K562 (cell line): ENCODE results near the gene SLC25A26. TPM values are rescaled to one million over a fixed set of nuclear protein-coding genes. Genes with fewer than 3 reads are reported as not detected.

Experiments used
- ATAC-seq: fragments of 200-7000 bp; cut with Tn5 transposase; 3 replicates; pipeline ENCODE4 v1.9.1; 2020; ENCODE audit warnings: moderate library complexity
- BruUV-seq: library from RNA; stranded (reverse); fragments of 400-500 nt; replicated peaks from 2 replicates; lab custom pipeline; 2021; lab: Mats Ljungman, UMichigan
- CTCF ChIA-PET: fragments of 300-600 bp; formaldehyde crosslinking; extraction: SDS; loops from one replicate; lab custom pipeline; 2021; ENCODE audit warnings: low intra/inter-chr PET ratio; lab: Yijun Ruan, JAX
- POLR2A ChIA-PET: fragments of 300-600, 350-650 bp; sonication (Branson Sonifier 250); formaldehyde crosslinking; extraction: SDS; loops from one replicate; lab custom pipeline; 2021; ENCODE audit warnings: antibody characterized with exemption, inconsistent platforms; lab: Yijun Ruan, JAX
- DNase-seq, 4 experiments: peaks; one replicate each; pipeline versions ENCODE4 v3.0.0 to v3.0.0-alpha.2; 2011 to 2018; ENCODE audit warnings: low spot score in 3 of 4, mixed read lengths in 3 of 4; ENCODE audit errors: extremely low read depth in 1 of 4
- FAIRE-seq: peaks from 2 replicates; lab custom pipeline; 2011; peaks lifted over from hg19 to GRCh38; lab: Jason Lieb, UNC
- H2AFZ ChIP-seq: 2 replicates; pipeline ENCODE4 v1.6.0; 2011; ENCODE audit warnings: low read depth, low read length, control low read depth, inconsistent platforms
- H3K27ac ChIP-seq: fragments of 200-600 bp; 3 replicates; pipeline ENCODE4 v1.8.0; 2011; ENCODE audit warnings: low read depth, mild to moderate bottlenecking, control low read depth, inconsistent platforms, low read length, moderate library complexity, mixed read lengths; ENCODE audit errors: extremely low read depth
- H3K27me3 ChIP-seq, 2 experiments: fragments of 300-600 bp in 1 of 2; 2 replicates in 1 of 2; 3 replicates in 1 of 2; pipeline versions ENCODE4 v1.6.0 to v1.8.0; 2011; ENCODE audit warnings: inconsistent platforms in 2 of 2, low read length in 2 of 2, mild to moderate bottlenecking in 1 of 2, mixed read lengths in 1 of 2, moderate library complexity in 1 of 2; ENCODE audit not compliant: control insufficient read depth in 2 of 2, insufficient read depth in 2 of 2
- H3K36me3 ChIP-seq: fragments of 300-600 bp; 3 replicates; pipeline ENCODE4 v1.8.0; 2011; ENCODE audit warnings: mild to moderate bottlenecking, low read length, inconsistent platforms; ENCODE audit not compliant: control insufficient read depth, insufficient read depth
- H3K4me1 ChIP-seq, 2 experiments: fragments of 200-600 bp in 1 of 2; replicated peaks in 1 of 2; 2 replicates in 1 of 2; 3 replicates in 1 of 2; pipeline versions ENCODE4 v1.5.1 to v1.8.0; 2011; ENCODE audit warnings: inconsistent platforms in 2 of 2, low read length in 2 of 2, mild to moderate bottlenecking in 1 of 2, mixed read lengths in 1 of 2, moderate library complexity in 1 of 2; ENCODE audit not compliant: control insufficient read depth in 2 of 2, insufficient read depth in 2 of 2
- H3K4me2 ChIP-seq: 2 replicates; pipeline ENCODE4 v1.6.1; 2011; ENCODE audit warnings: low read length, control low read depth, inconsistent platforms, mixed read lengths; ENCODE audit not compliant: insufficient read depth
- H3K4me3 ChIP-seq: fragments of 200-600 bp; sonication (generic), shearing (Covaris generic); 2 replicates; pipeline ENCODE4 v1.5.1; 2016; ENCODE audit warnings: control low read depth, inconsistent platforms
- H3K79me2 ChIP-seq: fragments of 200-600 bp; 3 replicates; pipeline ENCODE4 v1.8.0; 2011; ENCODE audit warnings: low read length, inconsistent platforms; ENCODE audit not compliant: control insufficient read depth, insufficient read depth
- H3K9ac ChIP-seq, 2 experiments: 2 replicates each; pipeline versions ENCODE4 v1.6.0 to v1.6.1; 2011; ENCODE audit warnings: low read depth in 2 of 2, low read length in 2 of 2, control low read depth in 1 of 2, inconsistent platforms in 1 of 2, mild to moderate bottlenecking in 1 of 2, mixed read lengths in 1 of 2; ENCODE audit not compliant: insufficient read depth in 1 of 2
- H3K9me1 ChIP-seq: one replicate; pipeline ENCODE4 v1.6.0; 2011; ENCODE audit warnings: inconsistent platforms, mild to moderate bottlenecking, low read length, moderate library complexity; ENCODE audit not compliant: control insufficient read depth, insufficient read depth
- H3K9me3 ChIP-seq: replicated peaks from 2 replicates; pipeline ENCODE4 v1.5.1; 2011; ENCODE audit warnings: low read depth, low read length, inconsistent platforms; ENCODE audit not compliant: control insufficient read depth, insufficient read depth
- H4K20me1 ChIP-seq: replicated peaks from 2 replicates; pipeline ENCODE4 v1.6.1; 2011; ENCODE audit warnings: low read length, inconsistent platforms, mixed read lengths; ENCODE audit not compliant: control insufficient read depth, insufficient read depth
- EZH2 ChIP-seq: IDR thresholded peaks from 2 replicates; pipeline ENCODE4 v1.6.1; 2012; ENCODE audit warnings: low read depth, mild to moderate bottlenecking, inconsistent platforms, low read length, borderline replicate concordance
- KAT7 ChIP-seq: sonication (generic); formaldehyde crosslinking; IDR thresholded peaks from 2 replicates; pipeline ENCODE4 v1.8.0; 2022; ENCODE audit warnings: missing genetic modification reagents, mild to moderate bottlenecking, borderline replicate concordance
- KDM4B ChIP-seq, 2 experiments: fragments of 450-650 bp in 1 of 2; sonication (generic) in 1 of 2; IDR thresholded peaks; 2 replicates each; pipeline ENCODE4 v1.6.1; 2016 to 2017; ENCODE audit warnings: borderline replicate concordance in 2 of 2, antibody characterized with exemption in 1 of 2, low read depth in 1 of 2, mild to moderate bottlenecking in 1 of 2
- RFX1 ChIP-seq: fragments of 450-650 bp; IDR thresholded peaks from 2 replicates; pipeline ENCODE4 v1.6.1; 2016; ENCODE audit warnings: mild to moderate bottlenecking, moderate library complexity
- TAF15 ChIP-seq: fragments of 200-400 bp; formaldehyde crosslinking; IDR thresholded peaks from 2 replicates; pipeline ENCODE4 v1.6.1; 2017; ENCODE audit warnings: mild to moderate bottlenecking, low read depth, low read length, moderate library complexity
- TCFL5 ChIP-seq: fragments of 250-450 bp; sonication (Bioruptor Pico); conservative IDR thresholded peaks from 2 replicates; pipeline ENCODE4 v1.6.1; 2021; ENCODE audit warnings: mild to moderate bottlenecking, moderate library complexity, matching md5 sums
- ZFP30 ChIP-seq: fragments of 250-450 bp; sonication (Bioruptor Pico); IDR thresholded peaks from 2 replicates; pipeline ENCODE4 v1.8.0; 2022; ENCODE audit warnings: moderate library complexity, mild to moderate bottlenecking, inconsistent platforms, borderline replicate concordance
- ZNF12 ChIP-seq: sonication (generic); formaldehyde crosslinking; IDR thresholded peaks from 2 replicates; pipeline ENCODE4 v1.4.0; 2020; ENCODE audit warnings: mild to moderate bottlenecking, missing genetic modification reagents
- ZNF318 ChIP-seq, 2 experiments: fragments of 450-650 bp; IDR thresholded peaks; 2 replicates each; pipeline ENCODE4 v1.6.1; 2016; ENCODE audit warnings: mild to moderate bottlenecking in 2 of 2, borderline replicate concordance in 1 of 2, low read depth in 1 of 2, moderate library complexity in 1 of 2
- ZNF384 ChIP-seq: IDR thresholded peaks from 2 replicates; pipeline ENCODE4 v1.6.1; 2012; ENCODE audit warnings: low read depth, low read length, improper control_type of control experiment
- ZNF41 ChIP-seq: fragments of 250-450 bp; sonication (Bioruptor Pico); conservative IDR thresholded peaks from 2 replicates; pipeline ENCODE4 v1.4.0; 2020; ENCODE audit warnings: mild to moderate bottlenecking
- WGBS: fragments of 100-300 bp; shearing (Covaris generic); methylation state at CpG from one replicate; pipeline ENCODE4 v1.1.6; 2016; ENCODE audit warnings: low coverage, mixed read lengths; ENCODE audit not compliant: insufficient coverage; ENCODE audit errors: missing lambda C conversion rate; 5-methylcytosine and 5-hydroxymethylcytosine counted together
- in situ Hi-C: fragments of 300-500 bp; cut with MboI; formaldehyde crosslinking; loops from 4 replicates; pipeline ENCODE4 v1.15.0; 2018; ENCODE audit warnings: inconsistent platforms, mixed read lengths
- intact Hi-C: fragments of 100-400 bp; cut with micrococcal nuclease; formaldehyde crosslinking; loops from 2 replicates; pipeline ENCODE4 v1.14.2; 2022
- polyA plus RNA-seq, 8 experiments: library from polyadenylated mRNA; depleted of rRNA in 4 of 8; stranded (reverse) in 5 of 8; unstranded in 3 of 8; fragments of >200 nt; fragmentation: Nextera tagmentation in 2 of 8; fragmentation: Illumina TruSeq in 1 of 8; extraction: Ambion mirVana in 2 of 8; extraction: Trizol in 1 of 8; gene quantifications; 2 replicates each; pipeline versions ENCODE4 v1.2.1 to v1.2.3, GENCODE V29; 2011 to 2014; ENCODE audit warnings: inconsistent platforms in 1 of 8, missing spikeins in 1 of 8
- total RNA-seq, 7 experiments: library from RNA; depleted of rRNA in 6 of 7; stranded (reverse); fragments of >200 nt in 6 of 7; fragmentation: Illumina TruSeq in 2 of 7; extraction: Trizol in 2 of 7; gene quantifications; 2 replicates each; pipeline versions ENCODE4 v1.2.1 to v1.2.3, GENCODE V29; 2011 to 2021; ENCODE audit warnings: low replicate concordance in 1 of 7
- TF ChIP-seq, protein P1 (sequence below): IDR thresholded peaks from 2 replicates; pipeline ENCODE4 v1.6.1; 2011; ENCODE audit not compliant: insufficient read length; ENCODE audit errors: extremely low read depth

The SLC25A26 gene
- total and polyA plus RNA-seq, 9 of the 15 experiments (the other 6 are each of a cell fraction or from before 2014, with no cell fraction given): 7.2 to 29.1 (median 12.6) TPM

GRCh38 chr3:66200147-66200546 lies 20.7 kb upstream of the SLC25A26 start:
- CTCF ChIA-PET: no interaction called here
- H3K9me1 ChIP-seq: no peaks in the 10 kb centered on the region
- no peaks in the 10 kb centered on the region for H3K36me3 ChIP-seq
- H3K27me3 ChIP-seq: peaks cover 0 to 5% of the 10 kb centered on the region in 2 experiments; a peak in 2 of 5 replicates
- H4K20me1 ChIP-seq: no peaks in the 10 kb centered on the region
- no peaks in the 10 kb centered on the region for H3K9me3 ChIP-seq
- DNase-seq (no peak), FAIRE-seq (no peak), ATAC-seq (no peak)
- 0% methylated on average over 2 of the region's 3 CpGs for WGBS
- no peak overlapping the region for H3K27ac ChIP-seq
- intact Hi-C loops: no loop called here
- H3K4me2 ChIP-seq: no peak overlapping the region
- H3K4me3 ChIP-seq: no peak overlapping the region
- no TSS peak for BruUV-seq
- no peak overlapping the region for H2AFZ ChIP-seq
- H3K79me2 ChIP-seq: no peaks in the 10 kb centered on the region
- POLR2A ChIA-PET: no interaction called here
- H3K9ac ChIP-seq: no peak overlapping the region
- no peaks in the 10 kb centered on the region; a peak in 1 of 5 replicates for H3K4me1 ChIP-seq
- in situ Hi-C loops: no loop called here
- TF ChIP-seq ZNF384: no peak
- no peak for TF ChIP-seq ZNF12
- no peak for TF ChIP-seq TCFL5 (CRISPR knock-in tag)
- TF ChIP-seq, protein P1, sequence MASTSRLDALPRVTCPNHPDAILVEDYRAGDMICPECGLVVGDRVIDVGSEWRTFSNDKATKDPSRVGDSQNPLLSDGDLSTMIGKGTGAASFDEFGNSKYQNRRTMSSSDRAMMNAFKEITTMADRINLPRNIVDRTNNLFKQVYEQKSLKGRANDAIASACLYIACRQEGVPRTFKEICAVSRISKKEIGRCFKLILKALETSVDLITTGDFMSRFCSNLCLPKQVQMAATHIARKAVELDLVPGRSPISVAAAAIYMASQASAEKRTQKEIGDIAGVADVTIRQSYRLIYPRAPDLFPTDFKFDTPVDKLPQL: no peak
- TF ChIP-seq KDM4B (IDR thresholded peaks at IDR 0.05; ENCODE audit: borderline replicate concordance in 2 of 2, low read depth in 1 of 2): no peak
- no peak for TF ChIP-seq ZFP30 (CRISPR knock-in tag)
- TF ChIP-seq ZNF318 (IDR thresholded peaks at IDR 0.05; ENCODE audit: borderline replicate concordance in 1 of 2, low read depth in 1 of 2): no peak
- TF ChIP-seq KAT7 (CRISPR knock-in tag): no peak
- no peak for TF ChIP-seq RFX1
- no peak for TF ChIP-seq ZNF41 (CRISPR knock-in tag)
- TF ChIP-seq EZH2: no peak
- no peak for TF ChIP-seq TAF15
